K562 (cell line): ENCODE measurements around the gene MED29. TPM values are rescaled to one million over a fixed set of nuclear protein-coding genes. Genes with fewer than 3 reads are reported as not detected.

ENCODE experiments used
- ARID2 ChIP-seq: fragments of 450-650 bp; IDR thresholded peaks from 2 replicates; pipeline ENCODE4 v1.6.1; 2017; ENCODE audit warnings: antibody characterized with exemption, mild to moderate bottlenecking
- CXXC5 ChIP-seq: fragments of 250-450 bp; sonication (Bioruptor Pico); IDR thresholded peaks from 2 replicates; pipeline ENCODE4 v1.8.0; 2022; ENCODE audit warnings: inconsistent platforms, mild to moderate bottlenecking, moderate library complexity
- ETV5 ChIP-seq: sonication (generic); formaldehyde crosslinking; IDR thresholded peaks from 2 replicates; pipeline ENCODE4 v1.4.0; 2020; ENCODE audit warnings: low read depth, mild to moderate bottlenecking, missing genetic modification reagents
- GATA2 ChIP-seq: sonication (generic); formaldehyde crosslinking; IDR thresholded peaks from 2 replicates; pipeline ENCODE4 v1.4.0; 2020; ENCODE audit warnings: mild to moderate bottlenecking, missing genetic modification reagents
- GATAD2A ChIP-seq: fragments of 450-650 bp; IDR thresholded peaks from 2 replicates; pipeline ENCODE4 v1.6.1; 2017
- MXI1 ChIP-seq: IDR thresholded peaks from 2 replicates; pipeline ENCODE4 v1.6.1; 2011; ENCODE audit warnings: low read depth, mild to moderate bottlenecking, improper control_type of control experiment, low read length
- PHF20 ChIP-seq: fragments of 450-650 bp; IDR thresholded peaks from 2 replicates; pipeline ENCODE4 v1.6.1; 2018; ENCODE audit not compliant: partially characterized antibody
- RERE ChIP-seq: sonication (generic); formaldehyde crosslinking; IDR thresholded peaks from 2 replicates; pipeline ENCODE4 v1.8.0; 2023; ENCODE audit warnings: missing genetic modification reagents, mild to moderate bottlenecking, borderline replicate concordance
- RNF219 ChIP-seq: fragments of 250-450 bp; sonication (Bioruptor Pico); IDR thresholded peaks from 2 replicates; pipeline ENCODE4 v1.5.0; 2022; ENCODE audit warnings: mild to moderate bottlenecking
- SETDB1 ChIP-seq: IDR thresholded peaks from one replicate; pipeline ENCODE4 v1.6.1; 2012; ENCODE audit warnings: low read length, control low read depth, inconsistent platforms
- STAT5B ChIP-seq: fragments of 250-450 bp; sonication (Bioruptor Pico); IDR thresholded peaks from 2 replicates; pipeline ENCODE4 v1.8.0; 2021; ENCODE audit warnings: mild to moderate bottlenecking, inconsistent platforms
- THAP7 ChIP-seq: fragments of 250-450 bp; sonication (Bioruptor Pico); IDR thresholded peaks from 2 replicates; pipeline ENCODE4 v1.5.0; 2021
- THRAP3 ChIP-seq: fragments of 450-650 bp; IDR thresholded peaks from 2 replicates; pipeline ENCODE4 v1.6.1; 2016; ENCODE audit warnings: mild to moderate bottlenecking, inconsistent platforms, borderline replicate concordance
- TSHZ1 ChIP-seq: fragments of 250-450 bp; sonication (Bioruptor Pico); IDR thresholded peaks from 2 replicates; pipeline ENCODE4 v1.4.0; 2020; ENCODE audit warnings: mild to moderate bottlenecking, moderate library complexity
- ZFP1 ChIP-seq: fragments of 450-650 bp; formaldehyde crosslinking; IDR thresholded peaks from 2 replicates; pipeline ENCODE4 v1.4.0; 2020; ENCODE audit warnings: mild to moderate bottlenecking, mixed read lengths
- ZNF12 ChIP-seq: sonication (generic); formaldehyde crosslinking; IDR thresholded peaks from 2 replicates; pipeline ENCODE4 v1.4.0; 2020; ENCODE audit warnings: mild to moderate bottlenecking, missing genetic modification reagents
- ZNF445 ChIP-seq: fragments of 250-450 bp; sonication (Bioruptor Pico); IDR thresholded peaks from 2 replicates; pipeline ENCODE4 v1.4.0; 2020; ENCODE audit warnings: low read depth, mild to moderate bottlenecking, moderate library complexity
- ZNF766 ChIP-seq: fragments of 200-800 bp; sonication (Bioruptor generic); conservative IDR thresholded peaks from 2 replicates; pipeline ENCODE4 v1.6.1; 2016; ENCODE audit warnings: missing genetic modification characterization, missing compliant biosample characterization
- ZSCAN29 ChIP-seq: fragments of 450-650 bp; IDR thresholded peaks from 2 replicates; pipeline ENCODE4 v1.6.1; 2017
- polyA plus RNA-seq, 8 experiments: library from polyadenylated mRNA; depleted of rRNA in 4 of 8; stranded (reverse) in 5 of 8; unstranded in 3 of 8; fragments of >200 nt; fragmentation: Nextera tagmentation in 2 of 8; fragmentation: Illumina TruSeq in 1 of 8; extraction: Ambion mirVana in 2 of 8; extraction: Trizol in 1 of 8; gene quantifications; 2 replicates each; pipeline versions ENCODE4 v1.2.1 to v1.2.3, GENCODE V29; 2011 to 2014; ENCODE audit warnings: inconsistent platforms in 1 of 8, missing spikeins in 1 of 8
- total RNA-seq, 7 experiments: library from RNA; depleted of rRNA in 6 of 7; stranded (reverse); fragments of >200 nt in 6 of 7; fragmentation: Illumina TruSeq in 2 of 7; extraction: Trizol in 2 of 7; gene quantifications; 2 replicates each; pipeline versions ENCODE4 v1.2.1 to v1.2.3, GENCODE V29; 2011 to 2021; ENCODE audit warnings: low replicate concordance in 1 of 7

The MED29 gene
- total and polyA plus RNA-seq, 9 of the 15 experiments (the other 6 are each of a cell fraction or from before 2014, with no cell fraction given): 1.8 to 22.6 (median 12.4) TPM

GRCh38 chr19:39407410-39407659 is 16.2 kb downstream of the MED29 start (continued):
- TF ChIP-seq ZNF445 (CRISPR knock-in tag) (no peak), THRAP3 (no peak), TSHZ1 (no peak), PHF20 (no peak), GATA2 (no peak), ZFP1 (CRISPR knock-in tag) (no peak), ZNF12 (0 out of 2 replicates have a peak, but pooled peaks have one; percentile 25), SETDB1 (no peak), RERE (no peak), ZSCAN29 (0 out of 2 replicates have a peak, but pooled peaks have one; percentile 1), STAT5B (CRISPR knock-in tag) (no peak), ETV5 (CRISPR knock-in tag) (0 out of 2 replicates have a peak, but pooled peaks have one; percentile 11), CXXC5 (CRISPR knock-in tag) (no peak), MXI1 (no peak), THAP7 (no peak), ARID2 (no peak), RNF219 (CRISPR knock-in tag) (no peak), ZNF766 (CRISPR knock-in tag) (no peak), GATAD2A (no peak)
